HEK293 (cell line): ENCODE measurements around the gene ZC3H7B.
A peak's percentile ranks its signal among the peaks of the same experiment; 100 is the strongest.

Experiments
- GLI2 ChIP-seq: fragments of 450-650 bp; formaldehyde crosslinking; IDR thresholded peaks from 2 replicates; pipeline ENCODE4; 2017; ENCODE audit warnings: missing biosample characterization, missing genetic modification characterization, low read depth, borderline replicate concordance
- OSR2 ChIP-seq: fragments of 450-650 bp; formaldehyde crosslinking; IDR thresholded peaks from 2 replicates; pipeline ENCODE4 v1.5.1; 2016; ENCODE audit warnings: missing biosample characterization, missing genetic modification characterization
- PRDM10 ChIP-seq: fragments of 450-650 bp; formaldehyde crosslinking; IDR thresholded peaks from 2 replicates; pipeline ENCODE4 v1.5.1; 2016; ENCODE audit warnings: missing biosample characterization, missing genetic modification characterization
- PRDM2 ChIP-seq: fragments of 450-650 bp; formaldehyde crosslinking; IDR thresholded peaks from 2 replicates; pipeline ENCODE4 v1.5.1; 2016; ENCODE audit warnings: missing biosample characterization, missing genetic modification characterization, borderline replicate concordance
- SALL2 ChIP-seq: fragments of 450-650 bp; formaldehyde crosslinking; IDR thresholded peaks from 2 replicates; pipeline ENCODE4 v1.5.0; 2017; ENCODE audit warnings: missing biosample characterization, mild to moderate bottlenecking, missing genetic modification characterization, borderline replicate concordance
- SCRT1 ChIP-seq: fragments of 450-650 bp; formaldehyde crosslinking; IDR thresholded peaks from 2 replicates; pipeline ENCODE4 v1.5.1; 2016; ENCODE audit warnings: missing biosample characterization, missing genetic modification characterization, borderline replicate concordance
- ZBTB17 ChIP-seq: fragments of 450-650 bp; formaldehyde crosslinking; IDR thresholded peaks from 2 replicates; pipeline ENCODE4 v1.5.1; 2016; ENCODE audit warnings: missing biosample characterization, missing genetic modification characterization
- ZNF133 ChIP-seq: fragments of 450-650 bp; formaldehyde crosslinking; IDR thresholded peaks from 2 replicates; pipeline ENCODE4 v1.5.1; 2016; ENCODE audit warnings: missing biosample characterization, missing genetic modification characterization
- ZNF138 ChIP-seq: fragments of 450-650 bp; formaldehyde crosslinking; IDR thresholded peaks from 2 replicates; pipeline ENCODE4 v1.5.1; 2016; ENCODE audit warnings: missing biosample characterization, missing genetic modification characterization, borderline replicate concordance
- ZNF211 ChIP-seq: fragments of 450-650 bp; formaldehyde crosslinking; IDR thresholded peaks from 2 replicates; pipeline ENCODE4 v1.5.1; 2016; ENCODE audit warnings: low read depth, missing biosample characterization, missing genetic modification characterization
- ZNF341 ChIP-seq: fragments of 450-650 bp; formaldehyde crosslinking; IDR thresholded peaks from 2 replicates; pipeline ENCODE4; 2016; ENCODE audit warnings: low read depth, missing biosample characterization, missing genetic modification characterization
- ZNF514 ChIP-seq: fragments of 450-650 bp; formaldehyde crosslinking; IDR thresholded peaks from 2 replicates; pipeline ENCODE4 v1.5.1; 2016; ENCODE audit warnings: missing biosample characterization, missing genetic modification characterization
- ZNF518A ChIP-seq: fragments of 450-650 bp; formaldehyde crosslinking; conservative IDR thresholded peaks from 2 replicates; pipeline ENCODE4 v1.5.1; 2016; ENCODE audit warnings: low read depth, missing biosample characterization, missing genetic modification characterization
- ZNF639 ChIP-seq: fragments of 450-650 bp; formaldehyde crosslinking; IDR thresholded peaks from 2 replicates; pipeline ENCODE4 v1.5.1; 2016; ENCODE audit warnings: missing biosample characterization, missing genetic modification characterization
- ZNF791 ChIP-seq: fragments of 450-650 bp; formaldehyde crosslinking; IDR thresholded peaks from 2 replicates; pipeline ENCODE4 v1.5.1; 2016; ENCODE audit warnings: missing biosample characterization, missing genetic modification characterization
- ZSCAN16 ChIP-seq: fragments of 450-650 bp; formaldehyde crosslinking; IDR thresholded peaks from 2 replicates; pipeline ENCODE4 v1.5.1; 2016; ENCODE audit warnings: missing biosample characterization, missing genetic modification characterization
- TF ChIP-seq, protein P1 (sequence below): fragments of 450-650 bp; formaldehyde crosslinking; IDR thresholded peaks from 2 replicates; pipeline ENCODE4 v1.5.1; 2017; ENCODE audit warnings: missing biosample characterization, missing genetic modification characterization
- TF ChIP-seq, protein P2 (sequence below): fragments of 450-650 bp; formaldehyde crosslinking; IDR thresholded peaks from 2 replicates; pipeline ENCODE4 v1.5.1; 2016; ENCODE audit warnings: missing biosample characterization, missing genetic modification characterization
- TF ChIP-seq, protein P3 (sequence below): fragments of 450-650 bp; formaldehyde crosslinking; IDR thresholded peaks from 2 replicates; pipeline ENCODE4; 2016; ENCODE audit warnings: missing biosample characterization, missing genetic modification characterization

The ZC3H7B gene

DNA sequence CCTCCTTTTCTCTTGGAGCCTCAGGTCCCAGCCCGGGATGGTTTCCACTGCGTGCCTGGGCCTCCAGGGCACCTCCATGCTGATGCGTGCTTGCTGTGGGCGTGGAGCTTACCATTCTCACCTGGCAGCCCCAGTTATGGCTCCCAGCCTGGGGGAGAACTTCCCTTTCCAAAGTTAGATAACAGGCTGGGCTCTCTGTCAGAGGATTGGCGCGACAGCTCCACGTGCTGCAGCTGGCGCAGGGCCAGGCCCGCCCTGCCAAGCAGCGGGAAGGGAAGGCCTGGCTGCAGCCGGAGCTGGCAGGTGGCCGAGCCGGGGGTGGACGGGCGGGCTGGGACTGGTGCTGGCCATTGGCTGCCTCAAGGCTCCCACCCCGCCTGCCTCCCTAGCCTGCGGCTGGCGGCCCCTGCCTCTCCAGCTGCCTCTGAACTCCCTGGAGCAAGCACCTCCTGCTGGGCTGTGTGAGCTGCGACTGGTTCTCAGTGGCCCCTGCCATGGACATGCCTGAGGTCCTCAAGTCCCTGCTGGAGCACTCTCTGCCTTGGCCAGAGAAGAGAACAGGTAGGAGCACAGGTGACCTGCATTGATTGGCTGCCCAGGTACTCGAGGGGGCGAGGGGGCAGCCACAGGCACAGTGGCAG, 65.8 kb downstream of the ZC3H7B start (continued):
- TF ChIP-seq ZNF518A: no peak
- TF ChIP-seq ZNF791 (tag by site-specific recombination): no peak
- TF ChIP-seq ZNF341 (tag by site-specific recombination): peak; percentile 56
- TF ChIP-seq, protein P1, sequence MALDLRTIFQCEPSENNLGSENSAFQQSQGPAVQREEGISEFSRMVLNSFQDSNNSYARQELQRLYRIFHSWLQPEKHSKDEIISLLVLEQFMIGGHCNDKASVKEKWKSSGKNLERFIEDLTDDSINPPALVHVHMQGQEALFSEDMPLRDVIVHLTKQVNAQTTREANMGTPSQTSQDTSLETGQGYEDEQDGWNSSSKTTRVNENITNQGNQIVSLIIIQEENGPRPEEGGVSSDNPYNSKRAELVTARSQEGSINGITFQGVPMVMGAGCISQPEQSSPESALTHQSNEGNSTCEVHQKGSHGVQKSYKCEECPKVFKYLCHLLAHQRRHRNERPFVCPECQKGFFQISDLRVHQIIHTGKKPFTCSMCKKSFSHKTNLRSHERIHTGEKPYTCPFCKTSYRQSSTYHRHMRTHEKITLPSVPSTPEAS (tag by site-specific recombination): no peak
- TF ChIP-seq GLI2: no peak
- no peak for TF ChIP-seq ZNF138 (tag by site-specific recombination)
- no peak for TF ChIP-seq ZSCAN16
- no peak for TF ChIP-seq ZNF639 (tag by site-specific recombination)
- no peak for TF ChIP-seq SCRT1
- no peak for TF ChIP-seq ZNF514 (tag by site-specific recombination)
- no peak for TF ChIP-seq SALL2 (tag by site-specific recombination)
- no peak for TF ChIP-seq ZNF133 (tag by site-specific recombination)
- no peak for TF ChIP-seq PRDM2
- TF ChIP-seq ZBTB17 (tag by site-specific recombination): peak; percentile 76
- no peak for TF ChIP-seq ZNF211 (tag by site-specific recombination)
- peak; percentile 91 for TF ChIP-seq PRDM10
- TF ChIP-seq, protein P2, sequence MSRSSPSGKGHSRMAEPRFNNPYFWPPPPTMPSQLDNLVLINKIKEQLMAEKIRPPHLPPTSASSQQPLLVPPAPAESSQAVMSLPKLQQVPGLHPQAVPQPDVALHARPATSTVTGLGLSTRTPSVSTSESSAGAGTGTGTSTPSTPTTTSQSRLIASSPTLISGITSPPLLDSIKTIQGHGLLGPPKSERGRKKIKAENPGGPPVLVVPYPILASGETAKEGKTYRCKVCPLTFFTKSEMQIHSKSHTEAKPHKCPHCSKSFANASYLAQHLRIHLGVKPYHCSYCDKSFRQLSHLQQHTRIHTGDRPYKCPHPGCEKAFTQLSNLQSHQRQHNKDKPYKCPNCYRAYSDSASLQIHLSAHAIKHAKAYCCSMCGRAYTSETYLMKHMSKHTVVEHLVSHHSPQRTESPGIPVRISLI (tag by site-specific recombination): no peak
- TF ChIP-seq, protein P3, sequence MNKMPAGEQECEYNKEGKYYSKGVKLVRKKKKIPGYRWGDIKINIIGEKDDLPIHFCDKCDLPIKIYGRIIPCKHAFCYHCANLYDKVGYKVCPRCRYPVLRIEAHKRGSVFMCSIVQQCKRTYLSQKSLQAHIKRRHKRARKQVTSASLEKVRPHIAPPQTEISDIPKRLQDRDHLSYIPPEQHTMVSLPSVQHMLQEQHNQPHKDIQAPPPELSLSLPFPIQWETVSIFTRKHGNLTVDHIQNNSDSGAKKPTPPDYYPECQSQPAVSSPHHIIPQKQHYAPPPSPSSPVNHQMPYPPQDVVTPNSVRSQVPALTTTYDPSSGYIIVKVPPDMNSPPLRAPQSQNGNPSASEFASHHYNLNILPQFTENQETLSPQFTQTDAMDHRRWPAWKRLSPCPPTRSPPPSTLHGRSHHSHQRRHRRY (tag by site-specific recombination): no peak
- TF ChIP-seq OSR2 (tag by site-specific recombination): peak; percentile 80
